Occipital lobe (tissue), 2 donors: ENCODE measurements around the gene RRAGD. TPM values are rescaled to one million over a fixed set of nuclear protein-coding genes. Genes with fewer than 3 reads are reported as not detected.

ENCODE experiments used
- DNase-seq: peaks from one replicate; lab custom pipeline; 2025; lab: John Stamatoyannopoulos, UW
- total RNA-seq: library from RNA; depleted of rRNA; stranded (reverse); fragments of >200 nt; gene quantifications from one replicate; pipeline ENCODE4 v1.2.3, GENCODE V29; 2014

Gene RRAGD
- total RNA-seq, 1 donor from 2014 or later = 99.2 TPM

- no peak for DNase-seq
Observed at GRCh38 chr6:89346433-89346832, 65.6 kb downstream of the RRAGD start.

GRCh38 chr6:89339565-89339964 is 72.5 kb downstream of the RRAGD start:
- DNase-seq = no peak

GRCh38 chr6:89335164-89335563 is 76.9 kb downstream of the RRAGD start:
- no peak for DNase-seq

GRCh38 chr6:89330910-89331309 is 81.2 kb downstream of the RRAGD start:
- no peak for DNase-seq

- no peak for DNase-seq
Observed at GRCh38 chr6:89328976-89329375, 83.1 kb downstream of the RRAGD start.

- DNase-seq = no peak
Observed at GRCh38 chr6:89324304-89324703, 87.8 kb downstream of the RRAGD start.

- no peak for DNase-seq
Observed at GRCh38 chr6:89323511-89323971, 88.5 kb downstream of the RRAGD start.

- DNase-seq = no peak
Observed at GRCh38 chr6:89321131-89321970, 90.7 kb downstream of the RRAGD start.

- DNase-seq = no peak
Observed at GRCh38 chr6:89320012-89320559, 92.0 kb downstream of the RRAGD start.

- DNase-seq = no peak
Observed at GRCh38 chr6:89317067-89317466, 95.0 kb downstream of the RRAGD start.

GRCh38 chr6:89315249-89315885 is 96.7 kb downstream of the RRAGD start, which contains the start of gene GABRR2:
TSS of gene GABRR2 (minus strand) at chr6:89315299. CDS start at chr6:89315165, 134 bp downstream.
- no peak for DNase-seq

- no peak for DNase-seq
Observed at GRCh38 chr6:89314692-89315091, 97.4 kb downstream of the RRAGD start.

Other genes starting within 250 kb of the RRAGD start
- not detected for gene GABRR1, start 194.9 kb downstream of the RRAGD start, total RNA-seq
- gene GABRR2, start 97.0 kb downstream of the RRAGD start, total RNA-seq = 0.16 TPM
- 62.5 TPM for gene UBE2J1, start 59.6 kb downstream of the RRAGD start, total RNA-seq
- gene ANKRD6, start 20.9 kb upstream of the RRAGD start, total RNA-seq = 33.8 TPM
- 31.2 TPM for gene LYRM2, start 226.5 kb upstream of the RRAGD start, total RNA-seq